Tibial nerve (tissue), 4 donors: ENCODE results near the gene NOTCH3. TPM values are rescaled to one million over a fixed set of nuclear protein-coding genes. Genes with fewer than 3 reads are reported as not detected.

Experiments used
- DNase-seq, 2 donors: peaks; one replicate each; pipeline ENCODE4 v3.0.0-alpha.2; 2019; ENCODE audit warnings: low spot score in 2 of 2
- H3K27ac ChIP-seq, 4 donors: fragments of 200-600 bp; sonication (generic) in 3 of 4; one replicate each; pipeline ENCODE4 v1.5.1; 2017 to 2019; ENCODE audit warnings: mild to moderate bottlenecking in 1 of 4
- H3K27me3 ChIP-seq, 2 donors: fragments of 200-600 bp; sonication (generic) in 1 of 2; one replicate each; pipeline versions ENCODE4 v1.5.1 to v1.6.0; 2017 to 2019
- H3K36me3 ChIP-seq, 3 donors: fragments of 200-600 bp; sonication (generic); one replicate each; pipeline ENCODE4 v1.5.1; 2018 to 2019
- H3K4me1 ChIP-seq, 4 donors: fragments of 200-600 bp; sonication (generic) in 3 of 4; one replicate each; pipeline ENCODE4 v1.5.1; 2017 to 2019
- H3K4me3 ChIP-seq, 4 donors: fragments of 200-600 bp; sonication (generic) in 3 of 4; one replicate each; pipeline ENCODE4 v1.5.1; 2017 to 2019; ENCODE audit warnings: mild to moderate bottlenecking in 1 of 4, moderate library complexity in 1 of 4
- H3K9me3 ChIP-seq, 4 donors: fragments of 200-600 bp; sonication (generic) in 3 of 4; one replicate each; pipeline ENCODE4 v1.5.1; 2017 to 2019
- EP300 ChIP-seq, 2 donors: sonication (generic); formaldehyde crosslinking; IDR thresholded peaks; one replicate each; pipeline ENCODE4 v1.6.1; 2017; ENCODE audit warnings: antibody characterized with exemption in 2 of 2, mild to moderate bottlenecking in 1 of 2
- POLR2A ChIP-seq, 2 donors: fragments of 450-650 bp; IDR thresholded peaks; one replicate each; pipeline ENCODE4 v1.6.1; 2017; ENCODE audit warnings: antibody characterized with exemption in 2 of 2, mild to moderate bottlenecking in 2 of 2, moderate library complexity in 2 of 2
- WGBS, 2 donors: methylation state at CpG; one replicate each; pipeline ENCODE4 v1.1.5; 2018; 5-methylcytosine and 5-hydroxymethylcytosine counted together
- total RNA-seq, 4 donors: library from RNA; depleted of rRNA; stranded (reverse); fragments of >200 nt; gene quantifications; one replicate each; pipeline ENCODE4 v1.1.0, GENCODE V29; 2016
- TF ChIP-seq, protein P1 (sequence below), 5 experiments: fragments of 200-600 bp in 3 of 5; fragments of 450-650 bp in 2 of 5; sonication (generic) in 3 of 5; IDR thresholded peaks; one replicate each; pipeline ENCODE4 v1.5.1; 2016 to 2019; ENCODE audit warnings: antibody characterized with exemption in 5 of 5, mild to moderate bottlenecking in 3 of 5, moderate library complexity in 2 of 5

NOTCH3 gene
- total RNA-seq, 4 donors from 2014 or later: 34.3 to 86.1 (median 53.2) TPM

DNA sequence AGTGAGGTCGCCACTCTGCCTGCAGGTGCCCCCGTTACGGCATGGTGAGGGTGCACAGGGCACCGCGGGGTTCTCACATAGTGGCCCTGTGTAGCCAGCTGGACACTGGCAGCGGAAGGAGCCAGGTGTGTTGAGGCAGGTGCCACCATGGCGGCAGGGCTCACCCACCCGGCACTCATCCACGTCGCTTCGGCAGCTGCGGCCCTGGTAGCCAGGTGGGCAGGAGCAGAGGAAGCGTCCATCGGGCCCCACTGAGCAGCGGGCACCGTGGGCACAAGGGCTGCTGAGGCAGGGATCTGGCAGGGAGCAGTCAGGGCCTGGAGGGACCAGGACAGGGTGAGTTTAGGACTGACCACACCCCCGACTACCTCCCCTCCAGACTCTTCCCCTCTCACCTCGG, 8.8 kb downstream of the NOTCH3 start:
- 90 to 94% methylated on average over 14 to 18 of the region's 18 CpGs for WGBS, 2 donors
- Histone ChIP-seq H3K9me3 (no peaks in the 10 kb centered on the region), H3K27ac (no peak overlapping the region), H3K36me3 (peaks cover 0 to 16% (median 0%) of the 10 kb centered on the region in 3 donors), H3K4me3 (no peak overlapping the region), H3K27me3 (peaks cover 0 to 22% of the 10 kb centered on the region in 2 donors), H3K4me1 (peaks cover 0 to 25% (median 0%) of the 10 kb centered on the region in 4 donors)
- DNase-seq: no peak
- no peak for TF ChIP-seq EP300 (IDR thresholded peaks at IDR 0.05)
- TF ChIP-seq POLR2A (IDR thresholded peaks at IDR 0.05): no peak
- TF ChIP-seq, protein P1, sequence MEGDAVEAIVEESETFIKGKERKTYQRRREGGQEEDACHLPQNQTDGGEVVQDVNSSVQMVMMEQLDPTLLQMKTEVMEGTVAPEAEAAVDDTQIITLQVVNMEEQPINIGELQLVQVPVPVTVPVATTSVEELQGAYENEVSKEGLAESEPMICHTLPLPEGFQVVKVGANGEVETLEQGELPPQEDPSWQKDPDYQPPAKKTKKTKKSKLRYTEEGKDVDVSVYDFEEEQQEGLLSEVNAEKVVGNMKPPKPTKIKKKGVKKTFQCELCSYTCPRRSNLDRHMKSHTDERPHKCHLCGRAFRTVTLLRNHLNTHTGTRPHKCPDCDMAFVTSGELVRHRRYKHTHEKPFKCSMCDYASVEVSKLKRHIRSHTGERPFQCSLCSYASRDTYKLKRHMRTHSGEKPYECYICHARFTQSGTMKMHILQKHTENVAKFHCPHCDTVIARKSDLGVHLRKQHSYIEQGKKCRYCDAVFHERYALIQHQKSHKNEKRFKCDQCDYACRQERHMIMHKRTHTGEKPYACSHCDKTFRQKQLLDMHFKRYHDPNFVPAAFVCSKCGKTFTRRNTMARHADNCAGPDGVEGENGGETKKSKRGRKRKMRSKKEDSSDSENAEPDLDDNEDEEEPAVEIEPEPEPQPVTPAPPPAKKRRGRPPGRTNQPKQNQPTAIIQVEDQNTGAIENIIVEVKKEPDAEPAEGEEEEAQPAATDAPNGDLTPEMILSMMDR (IDR thresholded peaks at IDR 0.05): no peak

DNA sequence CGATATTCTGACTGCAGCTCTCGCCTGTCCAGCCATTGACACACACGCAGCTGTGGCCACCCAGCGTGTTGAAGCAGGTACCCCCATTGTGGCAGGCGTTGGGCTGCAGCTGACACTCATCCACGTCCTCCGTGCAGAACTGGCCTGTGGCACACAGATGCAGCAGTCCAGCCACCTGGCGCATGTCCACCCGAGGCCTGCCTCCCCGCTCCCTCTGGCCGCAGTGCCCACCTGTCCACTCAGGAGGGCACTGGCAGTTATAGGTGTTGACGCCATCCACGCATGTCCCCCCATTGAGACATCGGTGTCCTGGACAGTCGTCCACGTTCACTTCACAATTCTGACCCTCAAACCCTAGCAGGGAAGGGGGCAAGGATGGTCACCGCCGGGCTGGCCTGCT, 9.3 kb downstream of the NOTCH3 start:
- H3K4me1 ChIP-seq: peaks cover 0 to 21% (median 0%) of the 10 kb centered on the region in 4 donors
- H3K27me3 ChIP-seq: peaks cover 0 to 17% of the 10 kb centered on the region in 2 donors
- no peaks in the 10 kb centered on the region for H3K9me3 ChIP-seq
- TF ChIP-seq EP300 (IDR thresholded peaks at IDR 0.05) (no peak), POLR2A (IDR thresholded peaks at IDR 0.05) (no peak)
- TF ChIP-seq, protein P1 (IDR thresholded peaks at IDR 0.05): no peak
- H3K4me3 ChIP-seq: no peak overlapping the region
- no peak for DNase-seq
- H3K36me3 ChIP-seq: peaks cover 0 to 21% (median 0%) of the 10 kb centered on the region in 3 donors
- H3K27ac ChIP-seq: no peak overlapping the region
- 90 to 95% methylated on average over 18 of the region's 18 CpGs for WGBS, 2 donors

- Histone ChIP-seq H3K4me3 (no peak overlapping the region), H3K4me1 (no peaks in the 10 kb centered on the region), H3K36me3 (peaks cover 0 to 25% (median 0%) of the 10 kb centered on the region in 3 donors), H3K27me3 (no peaks in the 10 kb centered on the region), H3K27ac (no peak overlapping the region), H3K9me3 (no peaks in the 10 kb centered on the region)
- TF ChIP-seq, protein P1 (IDR thresholded peaks at IDR 0.05): no peak
- TF ChIP-seq EP300 (IDR thresholded peaks at IDR 0.05): no peak
- TF ChIP-seq POLR2A (IDR thresholded peaks at IDR 0.05): no peak
- DNase-seq: no peak
- WGBS, 2 donors: 73 to 91% methylated on average over 6 to 24 of the region's 24 CpGs
These were observed 11.9 kb downstream of the NOTCH3 start for GRCh38 chr19:15188851-15189250.

DNA sequence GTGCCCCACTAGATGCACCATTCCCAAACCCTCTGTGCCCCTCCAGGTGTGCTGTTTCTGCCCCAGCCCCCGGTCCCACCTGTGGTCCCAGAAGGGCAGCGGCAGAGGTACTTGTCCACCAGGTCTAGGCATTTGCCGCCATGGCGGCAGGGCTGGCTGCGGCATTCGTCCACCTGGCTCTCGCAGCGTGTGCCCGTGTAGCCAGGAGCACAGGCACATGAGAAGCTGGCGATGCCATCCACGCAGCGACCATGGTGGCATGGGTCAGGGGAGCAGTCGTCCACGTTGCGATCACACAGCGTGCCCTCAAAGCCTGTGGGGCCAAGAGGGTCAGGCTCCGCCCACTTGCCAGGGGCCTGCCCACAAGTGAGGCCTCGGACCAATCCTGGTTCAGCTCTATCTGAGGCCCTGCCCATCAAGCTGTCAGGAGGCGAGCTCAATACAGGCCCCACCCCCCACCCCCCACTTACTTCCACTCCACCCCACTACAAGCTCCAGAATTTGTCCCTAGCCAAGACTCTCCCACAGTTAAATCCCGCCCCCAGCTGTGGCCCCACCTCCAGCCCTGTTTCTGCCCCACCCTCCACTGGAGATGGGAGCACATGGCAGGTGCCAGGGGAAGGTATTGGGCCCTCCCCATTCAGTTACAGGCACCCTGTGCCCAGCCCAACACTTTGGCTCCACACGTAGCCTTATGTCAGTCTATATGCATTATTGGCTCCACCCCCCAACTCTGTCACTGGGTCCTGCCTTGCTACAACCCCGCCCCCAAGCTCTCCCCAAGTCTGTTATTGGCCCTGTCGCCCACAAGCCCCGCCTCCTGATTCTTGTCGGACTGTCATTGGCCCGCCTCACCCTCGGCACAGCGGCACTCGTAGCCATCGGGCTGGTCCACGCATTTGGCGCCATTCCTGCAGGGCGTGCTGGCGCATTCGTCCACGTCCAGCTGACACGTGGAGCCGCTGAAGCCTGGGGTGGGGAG, 13.5 kb downstream of the NOTCH3 start:
- 86 to 94% methylated on average over 24 to 38 of the region's 38 CpGs for WGBS, 2 donors
- H3K9me3 ChIP-seq: no peaks in the 10 kb centered on the region
- no peak overlapping the region for H3K4me3 ChIP-seq
- DNase-seq: no peak
- H3K36me3 ChIP-seq: peaks cover 0 to 25% (median 0%) of the 10 kb centered on the region in 3 donors
- H3K27ac ChIP-seq: no peak overlapping the region
- H3K27me3 ChIP-seq: no peaks in the 10 kb centered on the region
- H3K4me1 ChIP-seq: no peaks in the 10 kb centered on the region
- TF ChIP-seq EP300 (IDR thresholded peaks at IDR 0.05) (no peak), POLR2A (IDR thresholded peaks at IDR 0.05) (no peak)
- TF ChIP-seq, protein P1 (IDR thresholded peaks at IDR 0.05): no peak

- Histone ChIP-seq H3K36me3 (peaks cover 0 to 17% (median 0%) of the 10 kb centered on the region in 3 donors), H3K27me3 (no peaks in the 10 kb centered on the region), H3K27ac (no peak overlapping the region), H3K4me1 (no peaks in the 10 kb centered on the region), H3K4me3 (no peak overlapping the region), H3K9me3 (no peaks in the 10 kb centered on the region)
- WGBS, 2 donors: 79 to 86% methylated on average over 9 to 12 of the region's 12 CpGs
- no peak for DNase-seq
- no peak for TF ChIP-seq POLR2A (IDR thresholded peaks at IDR 0.05)
- TF ChIP-seq, protein P1 (IDR thresholded peaks at IDR 0.05): no peak
- TF ChIP-seq EP300 (IDR thresholded peaks at IDR 0.05): no peak
These were observed 15.6 kb downstream of the NOTCH3 start for GRCh38 chr19:15185188-15185587.
